ENCODE results near the gene EIF3A. TPM values are rescaled to one million over a fixed set of nuclear protein-coding genes. Genes with fewer than 3 reads are reported as not detected.
A peak's percentile ranks its signal among the peaks of the same experiment; 100 is the strongest.

Gene EIF3A
- total RNA-seq, 4 donors from 2014 or later = 136 to 240 (median 191) TPM

GRCh38 chr10:119070395-119071165, 10.0 kb downstream of the EIF3A start:
- Histone ChIP-seq H3K9me3 (no peaks in the 10 kb centered on the region), H3K27ac (peak overlapping the region in 1 of 4 donors; percentile 65), H3K4me3 (no peak overlapping the region), H3K4me1 (peaks cover 14 to 17% of the 10 kb centered on the region in 2 donors), H3K27me3 (no peaks in the 10 kb centered on the region), H3K36me3 (peaks cover 3 to 61% of the 10 kb centered on the region in 2 donors)
- ATAC-seq = no peak
- TF ChIP-seq CTCF (IDR thresholded peaks at IDR 0.05 in 4 of 5, conservative IDR thresholded peaks at IDR 0.05 in 1 of 5) (no peak), POLR2A (IDR thresholded peaks at IDR 0.05) (no peak)
- intact Hi-C loops (cut with DNase I; ENCODE audit: low total_unique reads) (no loop called here), in situ Hi-C loops (cut with MboI; ENCODE audit: low sequenced_read_pairs in 4 of 4) (no loop called here)
- no peak for DNase-seq

GRCh38 chr10:119061926-119062325, 18.7 kb downstream of the EIF3A start:
- no peak overlapping the region for H3K4me3 ChIP-seq
- no peaks in the 10 kb centered on the region for H3K27me3 ChIP-seq
- no peak overlapping the region for H3K27ac ChIP-seq
- in situ Hi-C loops (cut with MboI; ENCODE audit: low sequenced_read_pairs in 4 of 4) = no loop called here
- DNase-seq = no peak
- intact Hi-C loops (cut with DNase I; ENCODE audit: low total_unique reads) = no loop called here
- peaks cover 4 to 83% of the 10 kb centered on the region in 2 donors for H3K36me3 ChIP-seq
- H3K9me3 ChIP-seq = no peaks in the 10 kb centered on the region
- no peaks in the 10 kb centered on the region for H3K4me1 ChIP-seq
- ATAC-seq = no peak
- TF ChIP-seq CTCF (IDR thresholded peaks at IDR 0.05 in 4 of 5, conservative IDR thresholded peaks at IDR 0.05 in 1 of 5) (no peak), POLR2A (IDR thresholded peaks at IDR 0.05) (no peak)

- no peak for TF ChIP-seq CTCF (IDR thresholded peaks at IDR 0.05 in 4 of 5, conservative IDR thresholded peaks at IDR 0.05 in 1 of 5)
- TF ChIP-seq POLR2A (IDR thresholded peaks at IDR 0.05) = no peak
- in situ Hi-C loops (cut with MboI; ENCODE audit: low sequenced_read_pairs in 4 of 4) = no loop called here
- H3K4me1 ChIP-seq = no peaks in the 10 kb centered on the region
- no peaks in the 10 kb centered on the region for H3K27me3 ChIP-seq
- no peak for ATAC-seq
- intact Hi-C loops (cut with DNase I; ENCODE audit: low total_unique reads) = no loop called here
- H3K9me3 ChIP-seq = no peaks in the 10 kb centered on the region
- H3K4me3 ChIP-seq = no peak overlapping the region
- DNase-seq = no peak
- no peak overlapping the region for H3K27ac ChIP-seq
- H3K36me3 ChIP-seq = peaks cover 4 to 88% of the 10 kb centered on the region in 2 donors
Observed at GRCh38 chr10:119061352-119061751, 19.3 kb downstream of the EIF3A start.

GRCh38 chr10:119060107-119060506, 20.5 kb downstream of the EIF3A start:
- in situ Hi-C loops (cut with MboI; ENCODE audit: low sequenced_read_pairs in 4 of 4) (no loop called here), intact Hi-C loops (cut with DNase I; ENCODE audit: low total_unique reads) (no loop called here)
- no peaks in the 10 kb centered on the region for H3K9me3 ChIP-seq
- ATAC-seq (no peak), DNase-seq (no peak)
- H3K27ac ChIP-seq = no peak overlapping the region
- no peaks in the 10 kb centered on the region for H3K4me1 ChIP-seq
- TF ChIP-seq CTCF (IDR thresholded peaks at IDR 0.05 in 4 of 5, conservative IDR thresholded peaks at IDR 0.05 in 1 of 5) (no peak), POLR2A (IDR thresholded peaks at IDR 0.05) (no peak)
- H3K27me3 ChIP-seq = no peaks in the 10 kb centered on the region
- H3K4me3 ChIP-seq = no peak overlapping the region
- H3K36me3 ChIP-seq = peaks cover 7 to 92% of the 10 kb centered on the region in 2 donors

All from gastrocnemius medialis (tissue), 4 donors.